Sciatic nerve (tissue), 2 donors: Measurements from ENCODE around the gene KRT82. TPM values are rescaled to one million over a fixed set of nuclear protein-coding genes. Genes with fewer than 3 reads are reported as not detected.

Experiments
- ATAC-seq: fragments of 200-7000 bp; cut with Tn5 transposase; one replicate; pipeline ENCODE4 v1.9.1; 2020; ENCODE audit warnings: mild to moderate bottlenecking, moderate library complexity
- DNase-seq: peaks from one replicate; pipeline ENCODE4 v3.0.0-alpha.2; 2020; ENCODE audit warnings: low spot score
- intact Hi-C: fragments of 100-400 bp; cut with DNase I; formaldehyde crosslinking; loops from one replicate; pipeline ENCODE4 v1.14.2; 2022
- total RNA-seq: library from RNA; stranded (reverse); fragmentation: NEBNext Ultra II Directional; extraction: Animal tissue kit (Norgen Biotek cat#: 25700); gene quantifications from one replicate; pipeline ENCODE4 v1.2.1, GENCODE V29; 2021
- donor health status: DM: no; HTN: no; CAD: no.
- donor health status: DM: no; HTN: no; CAD: no.

KRT82 gene
- total RNA-seq, 1 donor from 2014 or later: not detected

DNA sequence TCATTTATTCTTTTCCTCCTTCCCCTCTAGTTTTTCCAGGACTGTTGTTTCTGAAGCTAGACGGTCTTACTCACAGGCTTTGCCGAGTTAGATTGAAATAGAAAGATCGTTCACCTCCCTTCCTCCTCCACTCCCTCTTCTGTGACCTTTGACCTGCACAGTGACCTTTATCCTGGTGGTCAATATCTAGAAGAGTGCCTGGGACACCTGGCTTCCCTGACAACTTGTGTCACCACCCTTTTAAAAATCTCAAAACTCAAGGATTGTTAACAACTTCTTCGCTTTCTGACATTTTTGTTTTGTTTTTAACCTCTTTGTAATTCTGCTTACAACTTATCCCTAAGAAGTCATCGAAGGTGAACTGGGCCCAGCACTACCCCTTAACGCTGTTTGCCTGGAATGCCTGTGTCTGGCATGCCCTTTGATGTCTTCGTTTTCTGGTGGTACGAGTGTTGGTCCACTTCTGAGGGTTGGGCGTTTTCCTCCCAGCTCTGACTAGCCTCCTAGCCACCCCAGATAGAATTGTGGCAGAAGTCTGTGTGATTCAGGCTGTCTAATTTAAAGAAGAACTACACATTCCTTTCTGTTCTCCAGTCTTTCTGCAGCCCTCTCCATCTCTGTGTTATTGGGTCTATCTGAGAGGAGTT is 30.8 kb upstream of the KRT82 start:
- DNase-seq (no peak), ATAC-seq (no peak)
- intact Hi-C loops: no loop called here

DNA sequence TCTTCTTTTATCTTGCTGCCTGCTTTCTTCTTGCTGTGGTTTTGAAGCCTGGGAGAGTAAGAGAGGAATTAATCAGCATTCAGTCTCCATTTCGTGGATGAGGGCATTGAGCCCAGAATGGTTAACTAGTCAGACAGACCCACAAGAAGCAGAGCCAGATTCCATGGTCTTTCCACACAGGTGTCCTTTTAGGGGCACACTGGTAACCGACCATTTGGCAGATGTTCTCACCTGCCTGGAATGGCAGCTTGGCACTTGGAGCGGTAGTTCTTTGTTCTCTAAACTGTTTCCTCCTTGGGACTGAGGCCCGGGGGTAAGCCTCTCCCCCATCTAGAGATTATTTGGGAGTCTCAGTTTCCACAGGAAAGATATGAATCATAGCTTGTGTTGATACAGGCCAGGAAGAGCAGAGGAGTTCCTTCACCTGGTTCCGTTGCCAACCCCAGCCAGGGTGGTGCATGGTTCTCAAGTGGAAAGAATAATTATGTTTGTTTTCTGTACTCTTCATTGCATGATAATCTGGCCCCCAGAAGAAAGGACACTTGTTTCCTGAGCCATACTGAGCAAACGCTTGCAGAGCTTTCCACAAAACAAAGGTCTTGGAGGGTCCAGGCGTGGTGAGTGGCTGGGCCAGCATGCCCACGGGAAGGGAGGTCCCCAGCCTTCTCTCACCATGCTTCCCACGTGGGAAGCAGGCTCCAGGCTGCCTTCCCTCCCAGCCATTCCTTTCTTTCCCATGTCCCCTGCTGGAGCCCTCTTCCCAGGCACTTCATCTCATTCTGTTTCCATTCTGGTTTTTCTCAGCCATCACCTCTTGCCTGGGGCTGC is 30.1 kb upstream of the KRT82 start:
- intact Hi-C loops: no loop called here
- ATAC-seq: no peak
- DNase-seq: no peak

DNA sequence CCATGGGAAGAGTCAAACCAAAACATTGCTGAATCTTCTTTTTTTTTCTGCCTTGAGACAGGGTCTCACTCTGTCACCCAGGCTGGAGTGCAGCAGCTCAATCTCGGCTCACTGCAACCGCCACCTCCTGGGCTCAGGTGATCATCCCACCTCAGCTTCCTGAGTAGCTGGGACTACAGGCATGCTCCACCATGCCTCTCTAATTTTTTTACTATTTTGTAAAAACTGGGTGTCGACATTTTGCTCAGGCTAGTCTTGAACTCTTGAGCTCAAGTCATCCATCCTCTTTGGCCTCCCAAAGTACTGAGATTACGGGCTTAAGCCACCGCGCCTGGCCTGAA is 29.5 kb upstream of the KRT82 start:
- DNase-seq: no peak
- intact Hi-C loops: no loop called here
- ATAC-seq: no peak

DNA sequence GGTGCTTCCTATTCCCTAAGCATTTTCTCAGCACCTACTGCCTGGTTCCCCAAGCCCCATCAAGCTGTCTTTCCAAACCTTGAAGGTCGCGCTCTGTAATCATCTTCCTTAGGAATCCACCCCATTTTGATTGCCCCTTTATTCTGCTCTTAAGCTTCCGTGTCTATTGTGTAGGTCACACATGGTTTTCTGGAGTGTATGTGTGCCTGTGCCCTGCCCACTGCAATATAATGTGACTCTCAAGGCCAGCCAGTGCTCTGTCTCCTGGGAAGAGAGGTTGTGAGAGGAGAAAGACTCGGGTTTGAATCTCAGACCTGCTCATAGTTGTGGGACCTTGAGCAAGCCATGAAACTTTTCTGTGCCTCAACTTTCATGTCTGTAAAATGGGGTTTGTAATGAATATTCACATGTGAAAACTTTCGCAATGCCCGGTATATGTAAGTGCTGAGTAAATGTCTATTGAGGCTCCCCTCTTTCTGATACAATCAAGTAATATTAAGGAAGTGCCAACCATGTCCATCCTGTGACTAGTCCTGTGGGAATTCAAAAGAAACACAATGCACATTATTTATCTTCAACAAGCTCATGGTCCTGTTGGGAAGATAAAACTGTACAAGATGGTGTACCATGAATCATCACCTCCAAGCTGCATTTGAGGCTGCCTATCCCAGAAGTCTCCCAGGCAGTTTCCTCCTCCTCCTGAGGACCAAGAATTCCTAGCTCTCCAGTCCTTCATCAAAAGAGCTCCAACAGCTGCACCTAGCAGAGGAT is 28.8 kb upstream of the KRT82 start:
- ATAC-seq (no peak), DNase-seq (no peak)
- intact Hi-C loops: no loop called here

DNA sequence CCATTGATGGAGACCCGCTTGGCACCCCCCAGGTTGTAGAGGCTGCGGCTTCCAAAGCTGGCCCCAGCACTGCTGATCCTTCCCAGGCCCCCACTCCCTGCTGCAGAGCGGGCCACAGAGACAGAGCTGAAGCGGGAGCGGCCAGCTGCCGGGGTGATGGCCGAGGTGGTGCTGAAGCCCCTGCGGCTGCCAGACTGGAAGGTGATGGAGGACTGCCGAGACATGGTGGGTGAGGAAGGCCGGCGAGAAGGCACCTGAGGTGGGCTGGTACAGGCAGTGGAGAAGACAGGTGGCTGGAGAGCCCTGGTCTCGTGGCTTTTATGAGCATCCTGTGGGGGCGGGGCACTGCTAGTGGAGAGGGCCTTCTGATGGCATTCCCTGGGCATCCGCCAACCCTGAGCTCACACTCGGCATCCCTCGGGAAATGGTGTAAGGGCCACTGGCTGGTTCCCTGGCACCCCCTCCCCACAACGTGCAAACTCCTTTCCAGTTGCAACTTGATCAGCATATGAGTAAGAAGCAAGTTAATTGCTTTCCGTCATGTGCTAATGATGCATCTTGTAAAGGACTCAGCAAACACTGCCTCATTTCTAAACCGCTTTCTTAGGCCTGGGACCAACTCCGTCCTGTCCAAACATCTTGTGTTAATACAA is 28.1 kb upstream of the KRT82 start, which contains the start of gene KRT75:
KRT75 (minus strand) TSS at position 291 of the 653 bp plus-strand sequence; CDS start at position 224, 67 bp downstream.
- DNase-seq (no peak), ATAC-seq (peak; percentile 13)
- intact Hi-C loops: no loop called here

DNA sequence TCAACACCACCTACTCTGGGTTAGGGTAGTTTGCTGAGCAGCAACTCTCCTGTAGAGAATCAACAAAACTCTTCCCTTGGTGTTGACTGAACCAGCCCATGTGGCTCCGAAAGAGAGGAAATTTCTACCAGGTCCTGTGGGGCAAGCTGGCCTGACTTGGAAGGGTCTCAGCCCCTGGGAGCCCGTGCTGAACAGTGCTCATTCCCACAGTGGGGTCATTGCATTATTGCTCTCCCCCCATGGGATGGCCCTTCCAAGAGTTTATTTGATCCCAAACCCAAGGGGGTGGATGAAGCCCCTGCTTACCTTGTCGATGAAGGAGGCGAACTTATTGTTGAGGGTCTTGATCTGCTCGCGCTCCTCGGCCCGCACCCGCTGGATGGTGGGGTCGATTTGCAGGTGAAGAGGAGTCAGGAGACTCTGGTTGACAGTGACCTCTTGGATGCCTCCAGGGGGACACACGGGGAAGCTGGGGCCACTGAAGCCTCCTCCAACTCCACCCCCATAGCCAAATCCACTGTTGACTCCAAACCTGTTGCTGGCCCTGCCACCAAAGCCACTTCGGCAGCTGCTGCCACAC is 27.5 kb upstream of the KRT82 start:
- ATAC-seq (no peak), DNase-seq (no peak)
- intact Hi-C loops: no loop called here

DNA sequence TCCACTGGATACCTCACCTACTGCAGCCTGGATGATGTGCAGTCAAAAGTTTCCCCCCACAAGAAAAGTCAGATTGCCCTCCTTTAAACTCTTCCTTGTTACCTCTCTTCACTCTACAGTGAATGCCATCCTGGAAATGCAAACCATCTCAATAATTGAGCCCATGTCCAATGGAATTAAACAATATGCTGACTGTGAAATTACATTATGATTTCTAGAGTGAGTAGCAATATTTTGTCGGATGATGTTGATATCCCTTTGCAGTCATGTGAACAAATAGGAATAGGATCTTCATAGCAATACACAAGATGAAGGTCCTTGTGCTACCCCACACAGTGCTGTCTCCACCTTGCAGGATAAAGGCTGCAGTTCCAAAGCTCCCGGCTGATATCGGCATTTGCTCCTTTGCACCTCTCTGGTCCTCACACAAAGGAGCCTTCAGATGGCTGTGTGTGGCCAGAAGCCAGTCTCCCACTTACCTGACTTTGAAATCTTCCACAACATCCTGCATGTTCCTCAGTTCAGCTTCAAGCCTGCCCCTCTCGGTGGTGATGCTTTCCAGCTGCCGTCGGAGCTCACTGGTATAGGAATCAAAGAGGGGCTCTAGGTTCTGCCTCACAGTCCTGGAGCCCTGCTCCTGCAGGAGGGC is 26.5 kb upstream of the KRT82 start:
- ATAC-seq: no peak

DNA sequence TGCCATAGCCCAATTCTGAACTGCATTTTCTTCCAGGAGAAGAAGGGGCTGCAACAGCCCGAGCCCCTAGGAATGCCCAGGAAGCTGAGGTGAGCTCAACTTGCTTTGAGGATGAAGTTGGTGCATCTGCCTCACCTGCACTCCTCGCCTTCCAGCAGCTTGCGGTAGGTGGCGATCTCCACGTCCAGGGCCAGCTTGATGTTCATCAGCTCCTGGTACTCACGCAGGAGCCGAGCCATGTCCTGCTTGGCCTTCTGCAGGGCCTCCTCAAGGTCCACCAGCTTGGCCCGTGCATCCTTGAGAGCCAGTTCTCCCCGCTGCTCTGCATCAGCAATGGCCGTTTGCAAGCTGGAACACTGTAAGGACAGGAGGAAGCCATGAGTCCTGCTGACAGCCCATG is 22.0 kb upstream of the KRT82 start:
- no peak for DNase-seq
- ATAC-seq: no peak
- intact Hi-C loops: no loop called here

More for the DNA sequence above, 26.5 kb upstream of the KRT82 start:
- DNase-seq: no peak
- intact Hi-C loops: no loop called here

DNA sequence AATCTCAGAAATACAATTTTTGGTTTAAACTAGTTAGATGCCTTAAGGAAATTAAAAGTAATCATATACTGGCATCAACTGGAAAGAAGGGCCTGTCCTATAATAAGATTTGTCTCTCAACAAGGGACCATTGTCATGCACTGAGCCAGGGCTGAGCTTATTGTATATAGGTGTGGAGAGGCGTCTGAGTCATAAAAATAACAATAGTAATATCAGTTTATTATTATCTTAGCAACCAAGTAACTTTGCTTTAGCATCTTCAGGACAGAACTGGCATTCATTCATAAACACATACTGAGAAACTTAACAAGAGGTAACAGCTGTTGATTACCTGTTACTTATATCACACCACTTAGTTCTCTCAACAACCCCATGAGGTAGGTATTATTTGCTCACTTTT is 20.9 kb upstream of the KRT82 start:
- DNase-seq (no peak), ATAC-seq (no peak)
- intact Hi-C loops: no loop called here

DNA sequence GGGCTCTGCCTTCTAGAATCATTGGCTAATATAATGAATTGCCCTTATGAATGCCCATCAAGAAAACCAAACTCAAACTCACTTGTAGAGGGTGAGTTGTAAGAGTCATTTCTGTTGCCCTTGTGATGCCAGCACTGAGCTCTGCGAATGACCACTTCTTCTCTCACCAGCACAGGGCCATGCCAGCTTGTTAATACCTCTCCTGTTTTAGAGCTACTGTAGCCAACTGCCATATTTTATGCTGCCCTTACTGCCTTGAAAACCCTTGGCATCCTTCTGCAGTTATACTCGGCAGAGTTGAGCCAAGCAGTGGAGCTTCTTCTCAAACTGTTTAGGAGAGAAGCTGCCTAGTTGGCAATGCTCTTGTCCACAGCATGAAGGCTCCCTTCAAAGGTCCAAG is 19.9 kb upstream of the KRT82 start:
- intact Hi-C loops: no loop called here
- no peak for DNase-seq
- no peak for ATAC-seq

DNA sequence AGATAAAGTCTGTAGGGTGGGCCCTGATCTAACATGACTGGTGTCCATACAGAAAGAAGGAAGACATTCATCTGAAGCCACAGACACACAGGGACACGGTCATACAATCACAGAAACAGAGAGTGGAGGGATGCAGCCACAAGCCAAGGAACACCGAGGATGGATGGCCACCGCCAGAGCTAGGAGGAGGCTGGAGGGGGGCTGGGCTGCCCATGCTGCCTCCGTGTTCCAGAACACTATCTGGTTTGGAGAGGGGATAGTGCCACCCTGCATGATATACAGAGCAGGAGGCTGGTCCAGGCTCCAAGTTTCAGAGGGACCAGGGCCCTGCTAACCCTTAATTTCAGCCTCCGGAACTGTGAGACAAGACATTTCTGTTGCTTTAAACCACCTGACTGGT is 19.3 kb upstream of the KRT82 start:
- DNase-seq: no peak
- intact Hi-C loops: no loop called here
- no peak for ATAC-seq

DNA sequence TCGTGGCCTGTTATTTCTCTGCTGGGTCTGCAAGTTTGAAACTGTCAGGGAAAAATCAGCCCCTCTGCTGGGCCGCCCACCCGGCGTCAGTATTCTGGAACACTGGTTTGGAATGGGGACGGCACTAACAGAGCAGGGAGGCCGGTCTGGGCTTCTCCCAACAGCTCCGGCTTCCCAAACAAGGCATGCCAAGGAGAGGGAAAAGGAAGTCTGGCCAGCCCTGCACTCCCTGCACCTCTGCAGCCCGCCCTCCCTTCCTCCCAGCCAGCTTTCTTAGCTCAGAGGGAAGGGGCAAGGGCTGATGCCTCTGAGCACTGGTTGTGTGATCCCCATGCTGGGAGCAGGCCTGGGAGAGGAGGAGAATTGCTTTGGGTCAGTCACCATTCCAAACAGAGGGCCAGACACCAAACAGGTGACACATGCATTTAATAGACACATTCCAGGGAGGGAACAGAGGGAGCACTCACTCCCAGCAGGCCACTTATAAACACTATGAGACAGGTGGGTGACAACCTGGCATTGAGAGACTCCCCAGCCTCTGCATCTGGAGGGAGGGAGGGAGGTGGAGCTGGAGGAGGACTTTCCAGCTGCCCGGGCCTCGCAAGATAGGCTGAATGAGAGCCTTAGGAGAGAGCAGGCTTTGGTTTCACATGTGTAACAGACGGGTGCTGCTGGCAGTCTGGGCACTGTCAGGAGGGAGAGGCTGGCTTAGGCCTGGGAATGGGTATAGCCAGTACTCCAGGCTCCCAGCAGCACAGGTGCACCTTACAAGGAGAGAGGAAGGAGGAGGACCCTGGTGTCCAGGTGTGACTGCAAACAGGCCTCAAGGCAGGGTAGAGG is 17.7 kb upstream of the KRT82 start:
- intact Hi-C loops: no loop called here
- DNase-seq: no peak
- peak; percentile 64 for ATAC-seq

DNA sequence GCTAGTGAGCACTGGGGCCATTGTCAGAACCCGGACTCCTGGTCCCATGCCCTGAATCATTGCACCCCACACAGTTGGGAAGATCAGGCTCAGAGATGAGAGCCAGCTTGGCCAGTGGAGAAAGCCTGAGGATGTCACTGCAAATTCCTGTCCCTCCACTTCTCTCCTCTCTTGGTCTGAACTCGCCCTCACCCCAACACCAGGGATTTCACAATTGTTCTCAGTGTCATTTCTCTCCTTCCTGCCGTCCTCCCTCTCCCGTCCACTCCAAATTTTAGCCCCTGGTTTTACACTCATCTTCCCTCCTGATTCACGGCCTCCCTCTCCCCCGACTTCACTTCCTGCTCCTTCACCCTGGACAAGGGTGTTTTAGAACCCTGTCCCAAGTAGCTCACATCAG is 16.9 kb upstream of the KRT82 start:
- peak; percentile 67 for ATAC-seq
- intact Hi-C loops: no loop called here
- DNase-seq: no peak

DNA sequence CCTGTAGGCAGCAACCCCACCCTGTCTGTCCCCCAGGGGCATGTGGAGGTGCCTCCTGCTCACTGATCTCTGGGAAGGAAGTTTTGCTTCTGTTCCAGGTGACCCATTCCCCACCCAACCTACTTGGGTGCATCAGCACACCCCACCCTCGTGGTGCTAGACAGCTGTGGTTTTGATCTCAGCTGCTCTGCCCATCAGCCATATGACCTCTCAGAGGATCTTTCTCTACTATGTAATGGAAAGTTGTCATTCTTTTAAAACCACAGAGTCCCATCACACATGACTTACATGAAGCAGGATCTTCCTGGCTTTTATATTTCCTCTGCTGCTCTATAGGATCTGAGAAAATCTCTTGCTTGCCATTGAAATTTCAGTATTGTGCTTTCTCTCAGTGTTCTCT is 13.5 kb upstream of the KRT82 start:
- no peak for DNase-seq
- ATAC-seq: no peak
- intact Hi-C loops: no loop called here

DNA sequence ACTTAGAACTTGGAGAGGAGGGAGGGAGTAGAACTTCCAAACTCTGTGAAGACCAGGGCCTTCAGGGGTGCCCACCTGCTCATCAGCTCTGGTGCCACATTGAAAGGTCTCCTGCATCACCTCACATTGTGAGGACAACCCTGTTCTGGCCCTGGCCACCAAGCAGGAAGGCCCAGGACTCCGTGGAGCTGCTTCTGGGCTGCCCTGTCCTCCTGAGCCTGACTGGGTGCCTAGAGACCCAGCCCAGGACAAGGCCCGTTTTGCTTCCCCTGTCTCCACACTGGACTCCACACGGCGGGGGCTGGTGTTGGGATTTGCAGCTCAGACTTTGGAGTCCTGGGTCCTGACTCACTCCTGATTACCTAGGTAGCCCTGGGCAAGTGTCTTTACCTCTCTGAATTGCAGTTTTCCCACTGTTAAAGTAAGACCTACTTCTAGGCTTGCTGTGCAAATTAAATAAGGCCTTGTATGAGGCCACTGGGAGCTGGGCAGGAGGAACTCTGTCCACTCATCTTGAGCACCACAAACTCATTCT is 12.5 kb upstream of the KRT82 start:
- ATAC-seq (no peak), DNase-seq (no peak)
- intact Hi-C loops: no loop called here

DNA sequence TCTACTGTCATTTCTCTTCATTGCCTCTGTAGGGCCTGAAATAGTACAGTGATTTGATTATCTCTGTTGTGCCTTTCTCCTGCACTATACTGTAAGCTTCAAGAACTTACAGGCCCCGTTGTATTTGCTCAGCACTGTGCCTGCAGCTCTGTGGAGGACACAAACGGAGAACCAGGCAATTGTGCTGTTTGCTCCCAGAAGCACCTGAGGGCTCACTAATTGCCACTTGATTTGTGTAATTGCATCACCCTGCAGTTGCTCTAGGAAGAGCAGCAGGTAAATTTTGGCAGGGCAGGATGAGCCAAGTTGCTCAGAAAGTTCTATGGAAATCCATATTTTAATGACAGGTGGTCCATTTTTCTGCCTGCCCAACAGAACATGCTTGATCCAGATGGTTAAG is 11.6 kb upstream of the KRT82 start:
- DNase-seq (no peak), ATAC-seq (no peak)
- intact Hi-C loops: no loop called here

DNA sequence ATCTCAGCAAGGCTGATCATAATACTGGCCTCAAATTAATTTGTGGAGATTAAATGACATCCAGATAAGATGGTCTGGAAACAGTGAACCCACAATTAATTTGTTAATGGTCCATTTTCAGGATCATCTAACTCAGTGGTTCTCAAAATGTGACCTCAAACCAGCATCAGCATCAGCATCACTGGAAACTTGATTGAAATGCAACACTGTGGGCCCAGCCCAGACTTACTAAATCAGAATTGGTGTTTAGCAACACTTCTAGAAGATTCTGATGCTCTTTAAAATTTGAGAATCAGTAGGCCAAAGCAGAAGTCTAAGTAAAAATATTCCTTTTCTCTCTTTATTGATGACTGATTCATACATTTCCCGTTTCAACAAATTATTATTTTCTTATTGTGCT is 10.7 kb upstream of the KRT82 start:
- ATAC-seq: peak; percentile 82
- intact Hi-C loops: no loop called here
- no peak for DNase-seq
